T-cell (primary cell): ENCODE results near the gene DNAJC3. TPM values are rescaled to one million over a fixed set of nuclear protein-coding genes. Genes with fewer than 3 reads are reported as not detected.

Source experiments
- ATAC-seq, 4 experiments: fragments of 200-7000 bp in 3 of 4; fragments of 150-1000 bp in 1 of 4; cut with Tn5 transposase; replicated peaks in 1 of 4; 1 replicate in 3 of 4; 2 replicates in 1 of 4; pipeline ENCODE4 v1.10.0; 2021; ENCODE audit warnings: moderate library complexity in 3 of 4, mild to moderate bottlenecking in 2 of 4, moderate number of reproducible peaks in 1 of 4
- CTCF ChIA-PET, 2 donors: fragments of 300-600 bp; sonication (Branson Sonifier 250); formaldehyde crosslinking; loops; one replicate each; lab custom pipeline; 2022; ENCODE audit warnings: antibody characterized with exemption in 2 of 2; lab: Charles Lee
- POLR2A ChIA-PET, 2 donors: fragments of 300-600 bp; sonication (Branson Sonifier 250); formaldehyde crosslinking; loops; one replicate each; lab custom pipeline; 2022; ENCODE audit warnings: antibody characterized with exemption in 2 of 2; lab: Charles Lee
- DNase-seq, 35 experiments: peaks; one replicate each; pipeline versions ENCODE4 v3.0.0 to v3.0.0-alpha.2; 2013 to 2023
- H3K27ac ChIP-seq: one replicate; pipeline ENCODE4 v1.5.1; 2013; ENCODE audit warnings: low read length
- H3K27me3 ChIP-seq, 2 experiments: replicated peaks in 1 of 2; 1 replicate in 1 of 2; 2 replicates in 1 of 2; pipeline versions ENCODE4 v1.6.1 to v1.7.0; 2013; ENCODE audit warnings: low read length in 1 of 2, mixed read lengths in 1 of 2; ENCODE audit not compliant: control insufficient read depth in 2 of 2, insufficient read depth in 2 of 2; ENCODE audit errors: extremely low read depth in 1 of 2
- H3K36me3 ChIP-seq, 2 donors: 1 replicate in 1 of 2; 2 replicates in 1 of 2; pipeline versions ENCODE4 v1.6.1 to v1.7.0; 2013; ENCODE audit warnings: low read length in 1 of 2; ENCODE audit not compliant: control insufficient read depth in 2 of 2, insufficient read depth in 1 of 2; ENCODE audit errors: extremely low read depth in 1 of 2
- H3K4me1 ChIP-seq, 2 experiments: 1 replicate in 1 of 2; 2 replicates in 1 of 2; pipeline versions ENCODE4 v1.6.1 to v1.7.0; 2013; ENCODE audit warnings: low read length in 2 of 2, mixed read lengths in 1 of 2; ENCODE audit not compliant: insufficient read depth in 2 of 2, control insufficient read depth in 1 of 2; ENCODE audit errors: extremely low read depth in 1 of 2
- H3K4me3 ChIP-seq, 2 donors: 1 replicate in 1 of 2; 2 replicates in 1 of 2; pipeline versions ENCODE4 v1.5.1 to v1.7.0; 2013; ENCODE audit warnings: mild to moderate bottlenecking in 2 of 2, low read length in 1 of 2, moderate library complexity in 1 of 2; ENCODE audit not compliant: control insufficient read depth in 1 of 2; ENCODE audit errors: extremely low read depth in 1 of 2
- H3K9me3 ChIP-seq: 2 replicates; pipeline ENCODE4 v1.7.0; 2013
- H3K27ac Mint-ChIP-seq, 2 donors: one replicate each; pipeline ENCODE4 v1.8.0; 2020 to 2021; ENCODE audit warnings: mild to moderate bottlenecking in 2 of 2, mixed read lengths in 2 of 2
- H3K27me3 Mint-ChIP-seq, 2 donors: one replicate each; pipeline ENCODE4 v1.8.0; 2021 to 2022; ENCODE audit warnings: mixed read lengths in 2 of 2
- H3K36me3 Mint-ChIP-seq: one replicate; pipeline ENCODE4 v1.8.0; 2021; ENCODE audit warnings: mixed read lengths
- H3K4me1 Mint-ChIP-seq, 3 donors: one replicate each; pipeline ENCODE4 v1.8.0; 2020 to 2022; ENCODE audit warnings: mixed read lengths in 3 of 3, mild to moderate bottlenecking in 1 of 3
- H3K4me3 Mint-ChIP-seq, 3 donors: one replicate each; pipeline ENCODE4 v1.8.0; 2020 to 2022; ENCODE audit warnings: mild to moderate bottlenecking in 3 of 3, mixed read lengths in 3 of 3, moderate library complexity in 3 of 3
- H3K9me3 Mint-ChIP-seq, 3 donors: one replicate each; pipeline ENCODE4 v1.8.0; 2020 to 2022; ENCODE audit warnings: mixed read lengths in 3 of 3
- WGBS: methylation state at CpG from one replicate; pipeline ENCODE4 v1.1.5; 2013; ENCODE audit warnings: missing lambda C conversion rate; ENCODE audit not compliant: insufficient coverage; 5-methylcytosine and 5-hydroxymethylcytosine counted together
- total RNA-seq, 35 experiments: library from RNA in 6 of 35; stranded (reverse) in 6 of 35; fragments of 120-200 nt in 1 of 35; gene quantifications; one replicate each; pipeline versions ENCODE4 v1.2.1 to v1.2.4 and lab custom pipeline; 2013 to 2026

DNAJC3 gene
- total RNA-seq (10 to 100 TPM; 16.6 to 21.3 (median 19.8) TPM), total RNA-seq (lab: John Stamatoyannopoulos, UW) (66.1 to 180 (median 98.7) reads per million in 29 experiments)
- 29.1 TPM for total RNA-seq (2013)

- Mint-ChIP-seq H3K4me1 (peaks cover 69 to 72% (median 70%) of the 10 kb centered on the region in 3 donors), H3K36me3 (peaks cover 22% of the 10 kb centered on the region), H3K27ac (peak within 1 kb of the TSS; percentile 91 to 93), H3K4me3 (peak within 1 kb of the TSS; percentile 92 to 99 (median 97)), H3K27me3 (no peaks in the 10 kb centered on the region), H3K9me3 (peaks cover 0 to 12% (median 9%) of the 10 kb centered on the region in 3 donors)
- POLR2A ChIA-PET = interaction anchor here (0.6 to 0.9 kb wide), 7 partner anchors 10 to 1127 kb away, joined by 3 to 5 read pairs (median 3); no protein-coding TSS in a partner anchor
- DNase-seq (peak; percentile 92 to 99 (median 98)), ATAC-seq (peak; percentile 94 to 96 (median 96))
- H3K27me3 ChIP-seq = no peaks in the 10 kb centered on the region
- peaks cover 5% of the 10 kb centered on the region for H3K9me3 ChIP-seq
- CTCF ChIA-PET = interaction anchor here in 1 of 2 donors (0.6 to 1.2 kb wide), 4 partner anchors 16 to 1755 kb away, joined by 3 to 5 read pairs (median 4); no protein-coding TSS in a partner anchor
- WGBS = under 1% methylated on average over 90 of the region's 90 CpGs
- H3K4me3 ChIP-seq = peak within 1 kb of the TSS; percentile 95 to 97
- H3K4me1 ChIP-seq = peaks cover 8 to 23% of the 10 kb centered on the region in 2 experiments
- no peaks in the 10 kb centered on the region for H3K36me3 ChIP-seq
- H3K27ac ChIP-seq = peak within 1 kb of the TSS; percentile 80
Observed at GRCh38 chr13:95676762-95677563, at the start of gene DNAJC3. DNAJC3 (plus strand) TSS chr13:95677139; CDS start chr13:95677256, 117 bp downstream.

GRCh38 chr13:95627590-95627989, 49.3 kb upstream of the DNAJC3 start:
- no peaks in the 10 kb centered on the region for H3K9me3 ChIP-seq

GRCh38 chr13:95628488-95628887, 48.5 kb upstream of the DNAJC3 start:
- no peaks in the 10 kb centered on the region for H3K4me1 Mint-ChIP-seq
- no peaks in the 10 kb centered on the region for H3K9me3 Mint-ChIP-seq
- ATAC-seq = no peak
- no peaks in the 10 kb centered on the region for H3K36me3 Mint-ChIP-seq
- WGBS = no CpG with 5 or more reads among the region's 1 CpG
- ChIA-PET POLR2A (no interaction called here), CTCF (no interaction called here)
- H3K4me1 ChIP-seq = no peaks in the 10 kb centered on the region
- no peak for DNase-seq
- peaks cover 0 to 11% of the 10 kb centered on the region in 2 experiments for H3K27me3 ChIP-seq
- no peak overlapping the region for H3K27ac Mint-ChIP-seq
- no peak overlapping the region for H3K27ac ChIP-seq
- no peaks in the 10 kb centered on the region for H3K36me3 ChIP-seq
- H3K27me3 Mint-ChIP-seq = peaks cover 17 to 24% of the 10 kb centered on the region in 2 donors
- no peak overlapping the region for H3K4me3 Mint-ChIP-seq
- H3K9me3 ChIP-seq = no peaks in the 10 kb centered on the region
- H3K4me3 ChIP-seq = no peak overlapping the region

More at GRCh38 chr13:95627590-95627989, 49.3 kb upstream of the DNAJC3 start:
- 100% methylated on average over 1 of the region's 1 CpG for WGBS
- H3K4me1 Mint-ChIP-seq = no peaks in the 10 kb centered on the region
- no peak overlapping the region for H3K27ac Mint-ChIP-seq
- ChIA-PET POLR2A (interaction anchor here in 1 of 2 donors (0.7 kb wide), 1 partner anchor 195 kb away, joined by 4 read pairs; no protein-coding TSS in a partner anchor), CTCF (interaction anchor here in 1 of 2 donors (5.0 kb wide), 1 partner anchor 206 kb away, joined by 69 read pairs; no protein-coding TSS in a partner anchor)
- Histone ChIP-seq H3K27me3 (peaks cover 0 to 12% of the 10 kb centered on the region in 2 experiments), H3K4me1 (no peaks in the 10 kb centered on the region), H3K4me3 (no peak overlapping the region), H3K36me3 (no peaks in the 10 kb centered on the region), H3K27ac (no peak overlapping the region)
- ATAC-seq (no peak), DNase-seq (no peak)
- no peak overlapping the region for H3K4me3 Mint-ChIP-seq
- peaks cover 11 to 22% of the 10 kb centered on the region in 2 donors for H3K27me3 Mint-ChIP-seq
- H3K9me3 Mint-ChIP-seq = no peaks in the 10 kb centered on the region
- H3K36me3 Mint-ChIP-seq = no peaks in the 10 kb centered on the region

- DNase-seq = no peak
- H3K4me1 Mint-ChIP-seq = no peaks in the 10 kb centered on the region
- WGBS = 89% methylated on average over 3 of the region's 4 CpGs
- Histone ChIP-seq H3K36me3 (no peaks in the 10 kb centered on the region), H3K4me3 (no peak overlapping the region), H3K4me1 (no peaks in the 10 kb centered on the region), H3K27me3 (peaks cover 0 to 12% of the 10 kb centered on the region in 2 experiments), H3K9me3 (no peaks in the 10 kb centered on the region), H3K27ac (no peak overlapping the region)
- no peak for ATAC-seq
- H3K36me3 Mint-ChIP-seq = no peaks in the 10 kb centered on the region
- CTCF ChIA-PET = no interaction called here
- no peaks in the 10 kb centered on the region for H3K9me3 Mint-ChIP-seq
- H3K27ac Mint-ChIP-seq = no peak overlapping the region
- POLR2A ChIA-PET = no interaction called here
- peaks cover 19 to 26% of the 10 kb centered on the region in 2 donors for H3K27me3 Mint-ChIP-seq
- no peak overlapping the region for H3K4me3 Mint-ChIP-seq
Observed at GRCh38 chr13:95629071-95629470, 47.9 kb upstream of the DNAJC3 start.

GRCh38 chr13:95630593-95630992, 46.3 kb upstream of the DNAJC3 start:
- no CpG with 5 or more reads among the region's 3 CpGs for WGBS
- H3K4me3 ChIP-seq = no peak overlapping the region
- no peaks in the 10 kb centered on the region for H3K36me3 ChIP-seq
- DNase-seq (no peak), ATAC-seq (no peak)
- H3K4me1 Mint-ChIP-seq = peaks cover 0 to under 1% (median 0%) of the 10 kb centered on the region in 3 donors
- no peak overlapping the region for H3K27ac ChIP-seq
- peaks cover 21 to 24% of the 10 kb centered on the region in 2 donors for H3K27me3 Mint-ChIP-seq
- H3K4me1 ChIP-seq = no peaks in the 10 kb centered on the region
- H3K27me3 ChIP-seq = peaks cover 0 to 10% of the 10 kb centered on the region in 2 experiments
- ChIA-PET CTCF (no interaction called here), POLR2A (no interaction called here)
- no peaks in the 10 kb centered on the region for H3K9me3 ChIP-seq
- no peaks in the 10 kb centered on the region for H3K36me3 Mint-ChIP-seq
- no peak overlapping the region for H3K27ac Mint-ChIP-seq
- H3K9me3 Mint-ChIP-seq = no peaks in the 10 kb centered on the region
- H3K4me3 Mint-ChIP-seq = no peak overlapping the region

GRCh38 chr13:95636853-95637252, 40.1 kb upstream of the DNAJC3 start:
- no peak overlapping the region for H3K27ac Mint-ChIP-seq
- no peaks in the 10 kb centered on the region for H3K36me3 Mint-ChIP-seq
- no peak overlapping the region for H3K4me3 Mint-ChIP-seq
- H3K9me3 Mint-ChIP-seq = no peaks in the 10 kb centered on the region
- peaks cover 32 to 34% of the 10 kb centered on the region in 2 donors for H3K27me3 Mint-ChIP-seq
- H3K4me1 Mint-ChIP-seq = peaks cover 12 to 18% (median 13%) of the 10 kb centered on the region in 3 donors
- no peak for DNase-seq
- Histone ChIP-seq H3K36me3 (no peaks in the 10 kb centered on the region), H3K9me3 (no peaks in the 10 kb centered on the region), H3K27me3 (peaks cover 4 to 17% of the 10 kb centered on the region in 2 experiments), H3K27ac (no peak overlapping the region), H3K4me1 (peaks cover 0 to under 1% of the 10 kb centered on the region in 2 experiments), H3K4me3 (no peak overlapping the region)
- ChIA-PET CTCF (interaction anchor here in 1 of 2 donors (0.7 kb wide), 1 partner anchor 823 kb away, joined by 3 read pairs; no protein-coding TSS in a partner anchor), POLR2A (no interaction called here)
- ATAC-seq = peak in 2 of 4 experiments; percentile 32 to 33
